T-cell (primary cell): Measurements from ENCODE around the gene MAP3K2. TPM values are rescaled to one million over a fixed set of nuclear protein-coding genes. Genes with fewer than 3 reads are reported as not detected.

Experiments
- ATAC-seq, 4 experiments: fragments of 200-7000 bp in 3 of 4; fragments of 150-1000 bp in 1 of 4; cut with Tn5 transposase; replicated peaks in 1 of 4; 1 replicate in 3 of 4; 2 replicates in 1 of 4; pipeline ENCODE4 v1.10.0; 2021; ENCODE audit warnings: moderate library complexity in 3 of 4, mild to moderate bottlenecking in 2 of 4, moderate number of reproducible peaks in 1 of 4
- CTCF ChIA-PET, 2 donors: fragments of 300-600 bp; sonication (Branson Sonifier 250); formaldehyde crosslinking; loops; one replicate each; lab custom pipeline; 2022; ENCODE audit warnings: antibody characterized with exemption in 2 of 2; lab: Charles Lee
- POLR2A ChIA-PET, 2 donors: fragments of 300-600 bp; sonication (Branson Sonifier 250); formaldehyde crosslinking; loops; one replicate each; lab custom pipeline; 2022; ENCODE audit warnings: antibody characterized with exemption in 2 of 2; lab: Charles Lee
- DNase-seq, 35 experiments: peaks; one replicate each; pipeline versions ENCODE4 v3.0.0 to v3.0.0-alpha.2; 2013 to 2023
- H3K27ac ChIP-seq: one replicate; pipeline ENCODE4 v1.5.1; 2013; ENCODE audit warnings: low read length
- H3K27me3 ChIP-seq, 2 experiments: replicated peaks in 1 of 2; 1 replicate in 1 of 2; 2 replicates in 1 of 2; pipeline versions ENCODE4 v1.6.1 to v1.7.0; 2013; ENCODE audit warnings: low read length in 1 of 2, mixed read lengths in 1 of 2; ENCODE audit not compliant: control insufficient read depth in 2 of 2, insufficient read depth in 2 of 2; ENCODE audit errors: extremely low read depth in 1 of 2
- H3K36me3 ChIP-seq, 2 donors: 1 replicate in 1 of 2; 2 replicates in 1 of 2; pipeline versions ENCODE4 v1.6.1 to v1.7.0; 2013; ENCODE audit warnings: low read length in 1 of 2; ENCODE audit not compliant: control insufficient read depth in 2 of 2, insufficient read depth in 1 of 2; ENCODE audit errors: extremely low read depth in 1 of 2
- H3K4me1 ChIP-seq, 2 experiments: 1 replicate in 1 of 2; 2 replicates in 1 of 2; pipeline versions ENCODE4 v1.6.1 to v1.7.0; 2013; ENCODE audit warnings: low read length in 2 of 2, mixed read lengths in 1 of 2; ENCODE audit not compliant: insufficient read depth in 2 of 2, control insufficient read depth in 1 of 2; ENCODE audit errors: extremely low read depth in 1 of 2
- H3K4me3 ChIP-seq, 2 donors: 1 replicate in 1 of 2; 2 replicates in 1 of 2; pipeline versions ENCODE4 v1.5.1 to v1.7.0; 2013; ENCODE audit warnings: mild to moderate bottlenecking in 2 of 2, low read length in 1 of 2, moderate library complexity in 1 of 2; ENCODE audit not compliant: control insufficient read depth in 1 of 2; ENCODE audit errors: extremely low read depth in 1 of 2
- H3K9me3 ChIP-seq: 2 replicates; pipeline ENCODE4 v1.7.0; 2013
- H3K27ac Mint-ChIP-seq, 2 donors: one replicate each; pipeline ENCODE4 v1.8.0; 2020 to 2021; ENCODE audit warnings: mild to moderate bottlenecking in 2 of 2, mixed read lengths in 2 of 2
- H3K27me3 Mint-ChIP-seq, 2 donors: one replicate each; pipeline ENCODE4 v1.8.0; 2021 to 2022; ENCODE audit warnings: mixed read lengths in 2 of 2
- H3K36me3 Mint-ChIP-seq: one replicate; pipeline ENCODE4 v1.8.0; 2021; ENCODE audit warnings: mixed read lengths
- H3K4me1 Mint-ChIP-seq, 3 donors: one replicate each; pipeline ENCODE4 v1.8.0; 2020 to 2022; ENCODE audit warnings: mixed read lengths in 3 of 3, mild to moderate bottlenecking in 1 of 3
- H3K4me3 Mint-ChIP-seq, 3 donors: one replicate each; pipeline ENCODE4 v1.8.0; 2020 to 2022; ENCODE audit warnings: mild to moderate bottlenecking in 3 of 3, mixed read lengths in 3 of 3, moderate library complexity in 3 of 3
- H3K9me3 Mint-ChIP-seq, 3 donors: one replicate each; pipeline ENCODE4 v1.8.0; 2020 to 2022; ENCODE audit warnings: mixed read lengths in 3 of 3
- WGBS: methylation state at CpG from one replicate; pipeline ENCODE4 v1.1.5; 2013; ENCODE audit warnings: missing lambda C conversion rate; ENCODE audit not compliant: insufficient coverage; 5-methylcytosine and 5-hydroxymethylcytosine counted together
- total RNA-seq, 35 experiments: library from RNA in 6 of 35; stranded (reverse) in 6 of 35; fragments of 120-200 nt in 1 of 35; gene quantifications; one replicate each; pipeline versions ENCODE4 v1.2.1 to v1.2.4 and lab custom pipeline; 2013 to 2026

Gene MAP3K2
- total RNA-seq, 5 donors from 2014 or later (not counting 1 experiment from before 2014, with no cell fraction given) = 81.6 to 89.1 (median 83.2) TPM

DNA sequence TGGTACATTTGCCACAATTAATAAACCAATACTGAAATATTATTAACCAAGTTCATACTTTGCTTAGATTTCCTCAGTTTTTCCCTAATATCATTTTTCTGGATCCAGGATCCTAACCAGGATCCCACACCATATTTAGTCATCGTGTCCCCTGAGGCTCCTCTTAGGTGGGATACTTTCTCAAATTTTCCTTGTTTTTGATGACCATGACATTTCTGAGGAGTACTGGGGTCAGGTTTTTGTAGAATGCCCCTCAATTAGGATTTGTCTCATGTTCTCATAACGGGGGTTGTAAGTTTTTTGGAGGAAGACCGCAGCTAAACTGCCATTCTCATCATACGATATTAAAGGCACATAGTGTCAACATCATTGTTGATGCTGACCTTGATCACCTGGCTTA, 78.3 kb downstream of the MAP3K2 start:
- ChIA-PET POLR2A (no interaction called here), CTCF (interaction anchor here in 1 of 2 donors (0.5 kb wide), 1 partner anchor 496 kb away, joined by 5 read pairs; no protein-coding TSS in a partner anchor)
- Histone ChIP-seq H3K4me3 (no peak overlapping the region), H3K36me3 (peaks cover 11 to 68% of the 10 kb centered on the region in 2 donors), H3K27me3 (no peaks in the 10 kb centered on the region), H3K9me3 (no peaks in the 10 kb centered on the region), H3K4me1 (no peaks in the 10 kb centered on the region), H3K27ac (no peak overlapping the region)
- WGBS = no CpG with 5 or more reads among the region's 4 CpGs
- Mint-ChIP-seq H3K9me3 (no peaks in the 10 kb centered on the region), H3K36me3 (peaks cover 51% of the 10 kb centered on the region), H3K27ac (no peak overlapping the region), H3K4me3 (no peak overlapping the region), H3K4me1 (no peaks in the 10 kb centered on the region), H3K27me3 (no peaks in the 10 kb centered on the region)
- DNase-seq = no peak
- no peak for ATAC-seq

GRCh38 chr2:127308586-127309138, 79.1 kb downstream of the MAP3K2 start:
- H3K27me3 Mint-ChIP-seq = no peaks in the 10 kb centered on the region
- ATAC-seq (no peak), DNase-seq (no peak)
- no peak overlapping the region for H3K27ac ChIP-seq
- H3K4me1 ChIP-seq = no peaks in the 10 kb centered on the region
- H3K9me3 Mint-ChIP-seq = no peaks in the 10 kb centered on the region
- H3K36me3 Mint-ChIP-seq = peaks cover 45% of the 10 kb centered on the region
- no peaks in the 10 kb centered on the region for H3K9me3 ChIP-seq
- no peak overlapping the region for H3K4me3 ChIP-seq
- H3K4me1 Mint-ChIP-seq = no peaks in the 10 kb centered on the region
- H3K4me3 Mint-ChIP-seq = no peak overlapping the region
- WGBS = 100% methylated on average over 6 of the region's 7 CpGs
- POLR2A ChIA-PET = interaction anchor here in 1 of 2 donors (0.6 kb wide), 1 partner anchor 80 kb away, joined by 3 read pairs; no protein-coding TSS in a partner anchor
- no peak overlapping the region for H3K27ac Mint-ChIP-seq
- peaks cover 11 to 60% of the 10 kb centered on the region in 2 donors for H3K36me3 ChIP-seq
- no peaks in the 10 kb centered on the region for H3K27me3 ChIP-seq
- CTCF ChIA-PET = interaction anchor here in 1 of 2 donors (0.5 kb wide), 1 partner anchor 497 kb away, joined by 5 read pairs; no protein-coding TSS in a partner anchor

DNA sequence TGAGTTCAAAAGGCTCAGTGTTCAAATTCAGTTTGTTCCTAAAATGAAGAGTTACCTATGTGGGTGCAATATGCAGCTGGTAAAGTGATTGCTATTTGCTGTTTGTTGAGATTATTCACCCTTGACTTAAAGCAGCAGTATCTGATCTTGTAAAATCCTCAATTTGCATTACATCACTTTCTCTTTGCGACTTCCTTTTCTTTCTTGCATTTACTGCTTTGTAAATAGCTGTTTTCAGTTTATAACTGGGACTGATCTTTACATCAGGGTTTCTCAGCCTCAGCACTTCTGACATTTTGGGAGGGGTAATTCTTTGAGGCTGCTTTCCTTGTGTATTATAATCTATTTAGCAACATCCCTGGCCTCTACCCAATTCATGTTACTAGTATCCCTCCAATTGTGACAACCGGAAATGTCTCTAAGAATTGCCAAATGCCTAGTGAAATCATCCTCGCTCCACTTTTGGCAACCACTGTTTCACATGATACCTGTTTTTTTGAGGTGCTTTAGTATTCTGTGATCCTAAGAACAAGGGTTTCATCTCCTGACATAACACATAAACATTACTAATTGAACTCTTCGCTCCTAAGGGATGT, 81.7 kb downstream of the MAP3K2 start:
- no peaks in the 10 kb centered on the region for H3K9me3 ChIP-seq
- H3K4me3 Mint-ChIP-seq = no peak overlapping the region
- no peaks in the 10 kb centered on the region for H3K4me1 ChIP-seq
- H3K27me3 ChIP-seq = no peaks in the 10 kb centered on the region
- no peaks in the 10 kb centered on the region for H3K4me1 Mint-ChIP-seq
- H3K27ac ChIP-seq = no peak overlapping the region
- peaks cover 28% of the 10 kb centered on the region for H3K36me3 Mint-ChIP-seq
- ChIA-PET POLR2A (interaction anchor here (0.5 to 0.7 kb wide), 2 partner anchors 14 to 191 kb away, joined by 3 to 6 read pairs; no protein-coding TSS in a partner anchor), CTCF (no interaction called here)
- no peak overlapping the region for H3K4me3 ChIP-seq
- DNase-seq = no peak
- WGBS = no CpG with 5 or more reads among the region's 4 CpGs
- H3K27me3 Mint-ChIP-seq = no peaks in the 10 kb centered on the region
- no peak overlapping the region for H3K27ac Mint-ChIP-seq
- H3K9me3 Mint-ChIP-seq = no peaks in the 10 kb centered on the region
- no peak for ATAC-seq
- peaks cover 9 to 38% of the 10 kb centered on the region in 2 donors for H3K36me3 ChIP-seq

- DNase-seq (no peak), ATAC-seq (no peak)
- H3K27me3 Mint-ChIP-seq = no peaks in the 10 kb centered on the region
- CTCF ChIA-PET = no interaction called here
- no peaks in the 10 kb centered on the region for H3K9me3 Mint-ChIP-seq
- Histone ChIP-seq H3K36me3 (peaks cover 0 to 12% of the 10 kb centered on the region in 2 donors), H3K9me3 (no peaks in the 10 kb centered on the region), H3K4me3 (no peak overlapping the region), H3K27me3 (no peaks in the 10 kb centered on the region), H3K27ac (no peak overlapping the region), H3K4me1 (no peaks in the 10 kb centered on the region)
- no peaks in the 10 kb centered on the region for H3K4me1 Mint-ChIP-seq
- no peak overlapping the region for H3K27ac Mint-ChIP-seq
- peaks cover 12% of the 10 kb centered on the region for H3K36me3 Mint-ChIP-seq
- 100% methylated on average over 1 of the region's 1 CpG for WGBS
- POLR2A ChIA-PET = no interaction called here
- H3K4me3 Mint-ChIP-seq = no peak overlapping the region
These were observed 85.6 kb downstream of the MAP3K2 start for GRCh38 chr2:127302168-127302567.

DNA sequence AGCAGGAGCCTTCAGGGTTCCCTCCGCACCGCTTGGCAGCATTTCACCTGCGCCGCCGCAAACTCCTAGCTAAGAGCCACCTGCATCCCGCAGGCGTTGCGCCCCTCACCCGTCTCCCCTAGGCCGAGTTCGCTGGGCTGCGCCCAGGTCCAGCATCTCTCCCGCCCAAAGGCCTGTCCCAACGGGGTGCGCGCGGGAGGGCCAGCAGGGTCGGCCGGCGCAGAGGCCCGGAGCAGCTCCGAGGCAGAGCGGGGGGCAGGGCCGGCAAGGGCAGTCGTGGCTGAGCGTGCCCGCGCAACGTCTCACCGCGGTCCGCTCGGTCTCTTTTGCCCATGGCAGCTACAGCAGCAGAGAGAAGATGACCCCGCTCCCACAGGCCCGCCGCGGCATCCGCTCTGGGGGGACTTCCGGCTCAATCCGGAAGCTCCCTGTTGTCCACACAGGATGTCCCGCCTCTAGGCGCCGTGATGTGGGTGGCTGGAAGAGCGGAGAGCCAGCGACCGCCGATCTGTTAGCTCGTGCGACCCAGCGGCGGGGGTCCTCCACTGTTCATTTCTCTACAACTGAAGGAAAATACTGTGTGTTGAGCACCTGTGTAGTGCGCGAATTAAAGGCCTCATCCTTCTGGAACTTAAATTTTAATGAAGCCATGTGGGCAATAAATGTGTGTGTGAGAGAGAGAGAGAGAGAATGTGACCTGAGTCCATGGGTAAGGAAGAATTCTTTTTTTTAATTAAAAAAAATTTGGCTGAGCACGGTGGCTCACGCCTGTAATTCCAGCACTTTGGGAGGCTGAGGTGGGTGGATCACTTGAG, 93.8 kb downstream of the MAP3K2 start, which contains the start of gene ERCC3:
Gene ERCC3 (minus strand): TSS at position 397 of the 815 bp plus-strand sequence. CDS start 63 bp downstream, at position 334.
- POLR2A ChIA-PET = interaction anchor here (0.6 to 0.7 kb wide), 5 partner anchors 87 to 452 kb away, joined by 3 to 9 read pairs (median 3); partner anchors contain the start of gene PROC (in 1 of the 2)
- H3K36me3 Mint-ChIP-seq = peaks cover 19% of the 10 kb centered on the region

DNA sequence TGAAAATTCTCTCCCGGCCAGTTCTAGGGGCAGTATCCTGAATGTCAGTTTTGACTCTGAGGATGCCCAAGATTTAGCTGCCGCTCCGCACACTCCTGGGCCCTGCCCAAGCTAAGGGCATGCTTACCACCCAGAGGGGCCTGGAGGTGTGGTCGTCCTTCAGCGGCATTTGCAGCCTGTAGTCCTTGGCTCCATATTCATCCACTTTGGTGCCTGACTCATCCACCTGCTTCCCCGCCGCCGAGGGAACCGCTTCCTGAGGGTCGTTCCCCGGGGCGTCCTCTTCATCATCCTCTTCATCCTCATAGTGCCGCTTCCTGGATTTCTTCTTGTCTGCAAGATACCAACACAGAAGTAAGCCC, 94.4 kb downstream of the MAP3K2 start:
- peak in 2 of 35 experiments; percentile 9 to 25 for DNase-seq
- ChIA-PET CTCF (interaction anchor here (0.6 kb wide), 2 partner anchors 136 to 185 kb away, joined by 3 read pairs; no protein-coding TSS in a partner anchor), POLR2A (interaction anchor here in 1 of 2 donors (0.6 to 0.7 kb wide), 2 partner anchors 122 to 453 kb away, joined by 3 to 9 read pairs; no protein-coding TSS in a partner anchor)
- peak overlapping the region; percentile 64 for H3K27ac ChIP-seq
- H3K27me3 ChIP-seq = no peaks in the 10 kb centered on the region
- Mint-ChIP-seq H3K27ac (peak overlapping the region; percentile 97 to 98), H3K36me3 (peaks cover 25% of the 10 kb centered on the region), H3K4me1 (peaks cover 21 to 40% (median 35%) of the 10 kb centered on the region in 3 donors), H3K4me3 (peak overlapping the region; percentile 94 to 98 (median 95)), H3K27me3 (no peaks in the 10 kb centered on the region), H3K9me3 (no peaks in the 10 kb centered on the region)
- peaks cover 12 to 33% of the 10 kb centered on the region in 2 donors for H3K36me3 ChIP-seq
- H3K4me1 ChIP-seq = peaks cover 5 to 16% of the 10 kb centered on the region in 2 experiments
- no peaks in the 10 kb centered on the region for H3K9me3 ChIP-seq
- peak in 2 of 4 experiments; percentile 6 to 8 for ATAC-seq
- 26% methylated on average over 13 of the region's 13 CpGs for WGBS
- peak overlapping the region; percentile 82 to 88 for H3K4me3 ChIP-seq

More for the DNA sequence above, 93.8 kb downstream of the MAP3K2 start, which contains the start of gene ERCC3:
- H3K4me1 ChIP-seq = peaks cover 5 to 16% of the 10 kb centered on the region in 2 experiments
- H3K9me3 ChIP-seq = no peaks in the 10 kb centered on the region
- Mint-ChIP-seq H3K27ac (peak within 1 kb of the TSS; percentile 97 to 98), H3K4me3 (peak within 1 kb of the TSS; percentile 94 to 98 (median 95)), H3K27me3 (no peaks in the 10 kb centered on the region), H3K4me1 (peaks cover 21 to 40% (median 35%) of the 10 kb centered on the region in 3 donors), H3K9me3 (no peaks in the 10 kb centered on the region)
- H3K27ac ChIP-seq = peak within 1 kb of the TSS; percentile 64
- H3K36me3 ChIP-seq = peaks cover 8 to 27% of the 10 kb centered on the region in 2 donors
- under 1% methylated on average over 43 of the region's 55 CpGs for WGBS
- H3K4me3 ChIP-seq = peak within 1 kb of the TSS; percentile 82 to 88
- DNase-seq = peak; percentile 52 to 86 (median 74)
- no peaks in the 10 kb centered on the region for H3K27me3 ChIP-seq
- peak; percentile 92 to 96 (median 95) for ATAC-seq
- CTCF ChIA-PET = interaction anchor here (0.5 to 0.6 kb wide), 4 partner anchors 104 to 515 kb away, joined by 3 to 5 read pairs (median 3); no protein-coding TSS in a partner anchor
